ENCODE results near the gene ZDHHC8. TPM values are rescaled to one million over a fixed set of nuclear protein-coding genes. Genes with fewer than 3 reads are reported as not detected.

The ZDHHC8 gene
- total RNA-seq, 1 experiment from 2014 or later, result 89.3 TPM

DNA sequence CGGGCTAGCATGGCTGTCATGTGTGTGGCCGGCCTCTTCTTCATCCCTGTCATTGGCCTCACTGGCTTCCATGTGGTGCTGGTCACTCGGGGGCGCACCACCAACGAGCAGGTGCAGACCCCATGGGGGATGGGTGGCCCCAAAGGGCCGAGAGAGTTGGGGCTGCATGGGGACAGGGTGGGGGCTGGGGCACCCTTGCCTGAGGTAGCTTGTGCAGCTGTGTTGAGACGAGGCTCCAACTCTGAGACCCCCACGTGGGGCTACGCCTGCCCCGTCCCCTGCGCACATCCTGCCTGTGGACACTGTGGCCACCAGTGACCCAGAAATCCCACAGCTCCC, 8.5 kb downstream of the ZDHHC8 start:
- ChIA-PET RAD21 (ENCODE audit: low non-redundant PET in 1 of 2, low total read pairs in 2 of 2, uncharacterized antibody in 2 of 2, unreplicated experiment in 2 of 2) (no interaction called here), POLR2A (no interaction called here)
- BruUV-seq (replicated peaks), result no TSS peak

More for the DNA sequence above, 8.5 kb downstream of the ZDHHC8 start:
- peaks cover 5 to 12% of the 10 kb centered on the region in 2 experiments; a peak in 2 of 4 replicates for H3K36me3 ChIP-seq (ENCODE audit: control insufficient read depth in 1 of 2, insufficient read depth in 2 of 2, low read length in 2 of 2)
- CTCF ChIA-PET, result no interaction called here
- H3K27me3 ChIP-seq (ENCODE audit: insufficient read depth, low read length), result no peaks in the 10 kb centered on the region
- intact Hi-C loops (cut with micrococcal nuclease), result no loop called here
- H3K4me3 ChIP-seq (replicated peaks in 1 of 2; ENCODE audit: low read depth in 1 of 2, low read length in 2 of 2), result no peak overlapping the region
- no peak overlapping the region for H2AFZ ChIP-seq (ENCODE audit: low read depth, low read length, poor library complexity, severe bottlenecking)
- no peak for DNase-seq (ENCODE audit: low read depth, low spot score)
- peaks cover 48% of the 10 kb centered on the region for H3K79me2 ChIP-seq (ENCODE audit: insufficient read depth, low read length)
- ATAC-seq, result no peak
- H3K9me2 ChIP-seq (ENCODE audit: insufficient read depth), result no peaks in the 10 kb centered on the region
- H3K9ac ChIP-seq (ENCODE audit: low read length), result no peak overlapping the region
- TF ChIP-seq, protein P1, sequence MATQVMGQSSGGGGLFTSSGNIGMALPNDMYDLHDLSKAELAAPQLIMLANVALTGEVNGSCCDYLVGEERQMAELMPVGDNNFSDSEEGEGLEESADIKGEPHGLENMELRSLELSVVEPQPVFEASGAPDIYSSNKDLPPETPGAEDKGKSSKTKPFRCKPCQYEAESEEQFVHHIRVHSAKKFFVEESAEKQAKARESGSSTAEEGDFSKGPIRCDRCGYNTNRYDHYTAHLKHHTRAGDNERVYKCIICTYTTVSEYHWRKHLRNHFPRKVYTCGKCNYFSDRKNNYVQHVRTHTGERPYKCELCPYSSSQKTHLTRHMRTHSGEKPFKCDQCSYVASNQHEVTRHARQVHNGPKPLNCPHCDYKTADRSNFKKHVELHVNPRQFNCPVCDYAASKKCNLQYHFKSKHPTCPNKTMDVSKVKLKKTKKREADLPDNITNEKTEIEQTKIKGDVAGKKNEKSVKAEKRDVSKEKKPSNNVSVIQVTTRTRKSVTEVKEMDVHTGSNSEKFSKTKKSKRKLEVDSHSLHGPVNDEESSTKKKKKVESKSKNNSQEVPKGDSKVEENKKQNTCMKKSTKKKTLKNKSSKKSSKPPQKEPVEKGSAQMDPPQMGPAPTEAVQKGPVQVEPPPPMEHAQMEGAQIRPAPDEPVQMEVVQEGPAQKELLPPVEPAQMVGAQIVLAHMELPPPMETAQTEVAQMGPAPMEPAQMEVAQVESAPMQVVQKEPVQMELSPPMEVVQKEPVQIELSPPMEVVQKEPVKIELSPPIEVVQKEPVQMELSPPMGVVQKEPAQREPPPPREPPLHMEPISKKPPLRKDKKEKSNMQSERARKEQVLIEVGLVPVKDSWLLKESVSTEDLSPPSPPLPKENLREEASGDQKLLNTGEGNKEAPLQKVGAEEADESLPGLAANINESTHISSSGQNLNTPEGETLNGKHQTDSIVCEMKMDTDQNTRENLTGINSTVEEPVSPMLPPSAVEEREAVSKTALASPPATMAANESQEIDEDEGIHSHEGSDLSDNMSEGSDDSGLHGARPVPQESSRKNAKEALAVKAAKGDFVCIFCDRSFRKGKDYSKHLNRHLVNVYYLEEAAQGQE (IDR thresholded peaks at IDR 0.05; ENCODE audit: low read depth), result no peak
- no peak for TF ChIP-seq POLR2AphosphoS5 (IDR thresholded peaks at IDR 0.05; ENCODE audit: low read depth, low read length)
- no peak for TF ChIP-seq CBX3 (IDR thresholded peaks at IDR 0.05; ENCODE audit: low read depth)
- TF ChIP-seq, protein P2, sequence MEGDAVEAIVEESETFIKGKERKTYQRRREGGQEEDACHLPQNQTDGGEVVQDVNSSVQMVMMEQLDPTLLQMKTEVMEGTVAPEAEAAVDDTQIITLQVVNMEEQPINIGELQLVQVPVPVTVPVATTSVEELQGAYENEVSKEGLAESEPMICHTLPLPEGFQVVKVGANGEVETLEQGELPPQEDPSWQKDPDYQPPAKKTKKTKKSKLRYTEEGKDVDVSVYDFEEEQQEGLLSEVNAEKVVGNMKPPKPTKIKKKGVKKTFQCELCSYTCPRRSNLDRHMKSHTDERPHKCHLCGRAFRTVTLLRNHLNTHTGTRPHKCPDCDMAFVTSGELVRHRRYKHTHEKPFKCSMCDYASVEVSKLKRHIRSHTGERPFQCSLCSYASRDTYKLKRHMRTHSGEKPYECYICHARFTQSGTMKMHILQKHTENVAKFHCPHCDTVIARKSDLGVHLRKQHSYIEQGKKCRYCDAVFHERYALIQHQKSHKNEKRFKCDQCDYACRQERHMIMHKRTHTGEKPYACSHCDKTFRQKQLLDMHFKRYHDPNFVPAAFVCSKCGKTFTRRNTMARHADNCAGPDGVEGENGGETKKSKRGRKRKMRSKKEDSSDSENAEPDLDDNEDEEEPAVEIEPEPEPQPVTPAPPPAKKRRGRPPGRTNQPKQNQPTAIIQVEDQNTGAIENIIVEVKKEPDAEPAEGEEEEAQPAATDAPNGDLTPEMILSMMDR (IDR thresholded peaks at IDR 0.05 in 2 of 3, conservative IDR thresholded peaks at IDR 0.05 in 1 of 3; ENCODE audit: borderline replicate concordance in 1 of 3, insufficient read depth in 1 of 3, low read depth in 2 of 3, low read length in 2 of 3), result no peak
- no peak for TF ChIP-seq TCF7L2 (IDR thresholded peaks at IDR 0.05; ENCODE audit: borderline replicate concordance, extremely low read depth, insufficient read depth, insufficient read length)
- TF ChIP-seq SP1 (IDR thresholded peaks at IDR 0.05; ENCODE audit: low read depth), result no peak
- no peak for TF ChIP-seq EGR1 (IDR thresholded peaks at IDR 0.05; ENCODE audit: low read depth)
- no peak for TF ChIP-seq YY1 (IDR thresholded peaks at IDR 0.05; ENCODE audit: extremely low read depth, insufficient replicate concordance, low read depth, low read length)
- no peak for TF ChIP-seq POLR2A (IDR thresholded peaks at IDR 0.05; ENCODE audit: borderline replicate concordance, extremely low read depth, insufficient read depth, insufficient read length)
- no peak for TF ChIP-seq SRF (IDR thresholded peaks at IDR 0.05; ENCODE audit: low read depth)
- TF ChIP-seq ZNF274 (IDR thresholded peaks at IDR 0.05; ENCODE audit: low read depth, low read length), result no peak
- TF ChIP-seq, protein P3, sequence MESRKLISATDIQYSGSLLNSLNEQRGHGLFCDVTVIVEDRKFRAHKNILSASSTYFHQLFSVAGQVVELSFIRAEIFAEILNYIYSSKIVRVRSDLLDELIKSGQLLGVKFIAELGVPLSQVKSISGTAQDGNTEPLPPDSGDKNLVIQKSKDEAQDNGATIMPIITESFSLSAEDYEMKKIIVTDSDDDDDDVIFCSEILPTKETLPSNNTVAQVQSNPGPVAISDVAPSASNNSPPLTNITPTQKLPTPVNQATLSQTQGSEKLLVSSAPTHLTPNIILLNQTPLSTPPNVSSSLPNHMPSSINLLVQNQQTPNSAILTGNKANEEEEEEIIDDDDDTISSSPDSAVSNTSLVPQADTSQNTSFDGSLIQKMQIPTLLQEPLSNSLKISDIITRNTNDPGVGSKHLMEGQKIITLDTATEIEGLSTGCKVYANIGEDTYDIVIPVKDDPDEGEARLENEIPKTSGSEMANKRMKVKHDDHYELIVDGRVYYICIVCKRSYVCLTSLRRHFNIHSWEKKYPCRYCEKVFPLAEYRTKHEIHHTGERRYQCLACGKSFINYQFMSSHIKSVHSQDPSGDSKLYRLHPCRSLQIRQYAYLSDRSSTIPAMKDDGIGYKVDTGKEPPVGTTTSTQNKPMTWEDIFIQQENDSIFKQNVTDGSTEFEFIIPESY (IDR thresholded peaks at IDR 0.05; ENCODE audit: extremely low read depth, insufficient replicate concordance, low read length), result no peak
- H4K20me1 ChIP-seq (ENCODE audit: insufficient read depth), result no peaks in the 10 kb centered on the region
- H3K4me1 ChIP-seq (ENCODE audit: control insufficient read depth in 1 of 2, insufficient read depth in 2 of 2, low read length in 2 of 2), result peaks cover 4 to 12% of the 10 kb centered on the region in 2 experiments; a peak in 2 of 4 replicates
- H3K4me2 ChIP-seq (ENCODE audit: low read length), result no peak overlapping the region
- H3K27ac ChIP-seq (ENCODE audit: low read depth, low read length), result no peak overlapping the region
- no peaks in the 10 kb centered on the region for H3K9me3 ChIP-seq (ENCODE audit: control insufficient read depth in 1 of 2, insufficient read depth in 1 of 2, low read depth in 1 of 2, low read length in 2 of 2)

Measured in HCT116 (cell line).